AG08395 (cell line): Measurements from ENCODE around the gene KIAA2012.
A peak's percentile ranks its signal among the peaks of the same experiment; 100 is the strongest.

Experiments
- DNase-seq: peaks from one replicate; pipeline ENCODE4 v3.0.0; 2012; ENCODE audit warnings: mixed read lengths, low spot score

Gene KIAA2012

DNA sequence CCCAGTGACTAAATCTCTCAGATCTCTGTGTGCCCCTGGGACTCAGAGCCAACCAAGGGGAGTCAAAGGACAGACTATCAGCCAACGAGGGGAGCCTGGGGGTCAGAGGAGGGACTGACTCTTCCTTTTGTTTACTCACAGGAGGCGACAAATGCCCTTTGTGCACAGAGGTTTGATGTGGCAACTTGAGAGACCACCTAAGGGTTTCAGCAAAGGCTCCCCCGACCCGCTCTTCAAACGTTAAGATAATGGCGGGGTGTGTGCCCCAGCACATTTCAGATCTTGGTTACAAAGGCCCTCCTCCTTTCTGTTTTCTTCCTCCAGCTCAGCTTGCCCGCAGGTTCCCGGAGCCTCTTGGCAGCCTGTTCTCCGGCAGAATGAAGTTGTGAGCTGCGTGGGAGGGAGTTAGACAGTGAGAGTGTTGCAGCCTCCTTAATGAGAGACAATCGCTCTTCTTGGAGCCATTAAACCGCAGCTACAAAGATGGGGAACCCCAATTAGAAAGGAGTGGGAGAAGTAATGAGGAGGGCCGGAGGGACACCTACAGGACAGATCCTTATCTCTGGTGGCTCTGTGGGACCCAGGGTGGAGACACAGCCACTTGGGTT is 76.2 kb downstream of the KIAA2012 start:
- DNase-seq = peak; percentile 24

DNA sequence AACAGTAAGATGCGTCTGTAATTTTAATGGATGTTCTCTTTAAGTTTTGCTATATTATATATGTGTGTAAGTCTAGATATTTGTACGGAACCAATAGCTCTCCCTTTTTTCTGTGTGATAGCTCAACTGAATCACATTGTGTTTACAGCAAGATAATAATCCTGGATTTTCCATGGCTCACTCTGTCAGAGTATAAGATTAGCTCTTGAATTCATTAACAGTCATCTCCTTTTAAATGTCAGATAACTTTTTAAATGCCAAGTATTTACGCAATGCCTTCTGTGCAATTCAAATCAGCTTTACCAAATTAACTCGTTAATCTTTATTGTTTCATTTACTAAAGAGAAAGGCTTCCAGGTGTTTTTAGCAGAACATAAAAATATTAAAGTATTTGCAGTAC is 76.9 kb downstream of the KIAA2012 start:
- no peak for DNase-seq

DNA sequence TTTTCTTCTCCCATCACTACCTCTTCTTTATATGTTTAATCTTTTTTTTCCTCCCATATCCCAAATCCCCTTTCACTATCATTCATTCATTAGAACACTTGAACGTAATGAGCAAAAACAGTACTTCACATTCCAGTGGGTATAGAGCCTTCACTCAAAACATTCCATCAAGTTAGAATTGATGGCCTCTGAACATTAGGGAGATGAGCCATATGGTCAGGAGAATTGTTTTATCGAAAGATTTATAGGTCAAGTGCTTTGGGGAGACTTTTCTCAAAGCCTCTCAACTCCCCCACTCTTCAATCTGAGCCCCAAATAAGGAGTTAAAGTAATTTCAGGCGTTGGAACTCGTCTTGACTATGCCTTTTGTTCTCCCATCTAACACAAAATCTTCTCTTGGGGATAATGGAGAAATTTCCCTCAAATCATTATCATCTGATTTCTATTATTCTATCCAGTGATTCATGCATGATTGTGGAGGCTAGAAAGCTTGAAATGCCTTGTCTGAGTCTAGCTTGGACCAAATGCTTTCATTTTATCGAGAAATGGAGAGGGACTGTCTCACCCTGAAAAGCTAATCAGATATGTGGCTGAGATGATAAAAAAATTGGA is 79.2 kb downstream of the KIAA2012 start:
- peak; percentile 35 for DNase-seq

DNA sequence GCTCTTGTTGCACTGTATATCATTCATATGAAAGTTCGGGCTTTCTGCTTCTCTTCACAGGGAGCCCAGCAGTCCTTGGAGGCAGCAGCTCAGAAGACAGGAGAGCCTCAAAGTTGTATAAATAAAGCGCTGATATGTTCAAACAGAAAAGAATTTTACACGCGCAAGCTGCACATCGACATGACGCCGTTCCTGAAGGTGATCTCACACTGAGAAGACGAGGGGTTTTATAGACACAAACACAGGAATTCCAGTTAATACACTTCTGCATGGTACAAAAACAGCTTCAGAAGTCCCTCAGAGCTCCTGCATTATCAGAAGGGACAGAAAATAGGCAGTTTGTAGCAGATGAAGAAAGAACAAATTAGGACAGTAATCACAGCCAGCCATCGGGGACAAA is 81.6 kb downstream of the KIAA2012 start:
- DNase-seq = no peak

DNA sequence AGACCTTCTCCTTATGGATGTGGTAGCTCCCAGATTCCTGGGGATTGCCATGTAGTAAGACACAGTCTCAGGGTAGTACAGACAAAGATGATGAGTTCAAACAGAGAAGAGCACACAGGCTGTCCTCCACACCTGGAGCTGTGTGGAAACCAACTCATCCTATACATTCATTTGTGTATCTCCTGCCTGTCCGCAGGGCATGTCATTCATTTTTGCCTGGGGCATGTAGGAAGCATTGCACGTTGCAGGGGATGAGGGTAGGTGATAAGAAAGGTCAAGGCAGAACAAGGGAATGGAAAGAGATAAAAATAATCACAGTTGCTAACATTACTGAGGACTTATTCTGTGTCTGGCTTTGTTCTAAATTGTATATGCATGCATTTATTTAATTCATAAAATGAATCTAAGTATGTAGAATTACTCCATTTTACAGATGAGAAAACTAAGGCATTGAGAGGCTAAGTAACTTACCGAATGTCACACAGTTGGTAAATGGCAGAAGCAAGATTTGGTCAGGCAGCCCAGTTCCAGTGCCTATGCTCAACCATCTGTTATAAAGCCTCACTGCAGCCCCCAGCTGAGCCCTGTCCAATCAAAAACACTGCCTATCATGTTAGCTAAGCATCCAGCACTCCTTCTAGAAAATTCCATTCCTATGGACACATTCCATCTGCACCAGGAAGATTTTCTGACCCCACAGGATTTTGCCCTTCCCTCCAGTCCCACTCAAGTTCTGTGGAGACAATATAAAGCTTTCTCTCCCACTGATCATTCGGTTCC is 84.3 kb downstream of the KIAA2012 start:
- no peak for DNase-seq

DNA sequence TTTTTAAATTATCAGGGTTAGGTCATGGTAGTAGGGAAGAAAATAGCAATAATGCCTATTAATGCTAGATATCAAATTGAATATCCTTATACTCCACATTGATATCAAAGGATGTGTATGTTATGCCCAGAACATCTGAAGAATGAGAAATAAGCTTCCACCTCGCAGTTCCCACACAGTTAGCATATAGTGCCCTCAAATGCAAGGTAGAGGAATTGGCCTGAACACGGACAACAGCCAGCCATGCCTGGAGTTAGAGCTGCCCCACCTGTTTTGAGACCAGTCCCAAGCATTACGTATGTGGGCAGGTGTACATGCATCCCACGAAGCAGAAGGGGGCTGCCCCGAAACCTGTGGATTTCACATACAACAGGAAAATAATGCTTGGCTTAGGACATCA is 85.7 kb downstream of the KIAA2012 start:
- DNase-seq = no peak

DNA sequence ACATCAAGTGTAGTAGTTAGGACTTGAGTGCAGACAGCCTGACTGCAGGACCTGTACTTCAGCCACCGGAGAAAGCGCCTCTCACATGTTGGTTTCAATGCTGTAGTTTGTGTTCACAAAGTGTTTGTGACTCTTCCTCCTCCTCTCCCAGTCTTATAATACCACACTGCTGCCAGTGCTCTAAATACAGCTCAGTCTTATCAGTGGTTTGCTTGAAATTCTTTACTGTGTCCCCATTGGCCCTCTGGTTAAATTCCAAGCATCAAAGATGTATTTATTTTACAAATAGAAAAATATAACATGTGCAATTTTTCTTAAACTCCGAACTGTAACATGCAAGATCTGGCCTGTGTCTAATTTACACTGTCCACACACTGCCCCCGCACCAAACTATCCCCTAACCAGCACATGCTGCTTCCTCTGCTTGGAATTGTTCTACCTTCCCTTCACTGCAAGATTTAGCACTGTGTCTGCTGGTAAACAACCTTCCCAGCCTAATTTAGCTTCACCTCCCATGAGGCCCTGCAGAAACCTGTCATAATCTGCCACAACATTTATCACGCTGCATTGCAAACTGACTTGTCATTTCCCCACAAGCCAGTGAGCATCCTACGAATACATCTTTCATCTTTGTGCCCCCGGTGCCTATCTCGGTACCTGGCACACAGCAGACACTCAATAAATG is 88.2 kb downstream of the KIAA2012 start:
- DNase-seq = no peak

DNA sequence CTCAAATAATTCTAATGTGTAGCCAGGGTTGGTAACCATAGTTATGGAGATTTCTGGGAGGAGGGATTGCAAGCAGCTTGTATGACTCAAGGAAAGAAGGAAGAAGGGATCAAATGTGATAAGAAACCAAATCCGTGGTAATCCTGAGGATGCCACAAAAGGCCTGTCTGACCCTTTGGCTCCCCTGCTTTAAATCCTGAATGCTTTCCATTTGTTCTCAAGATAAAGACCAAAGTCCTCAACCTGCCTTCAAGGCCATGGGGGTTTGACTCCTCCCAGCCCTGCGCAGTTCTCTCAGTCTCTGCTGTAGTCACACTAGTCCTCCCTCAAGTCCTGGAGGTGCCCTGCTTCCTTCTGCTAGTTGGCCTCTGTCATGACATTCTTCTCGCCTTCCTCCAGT is 91.4 kb downstream of the KIAA2012 start:
- DNase-seq = no peak

DNA sequence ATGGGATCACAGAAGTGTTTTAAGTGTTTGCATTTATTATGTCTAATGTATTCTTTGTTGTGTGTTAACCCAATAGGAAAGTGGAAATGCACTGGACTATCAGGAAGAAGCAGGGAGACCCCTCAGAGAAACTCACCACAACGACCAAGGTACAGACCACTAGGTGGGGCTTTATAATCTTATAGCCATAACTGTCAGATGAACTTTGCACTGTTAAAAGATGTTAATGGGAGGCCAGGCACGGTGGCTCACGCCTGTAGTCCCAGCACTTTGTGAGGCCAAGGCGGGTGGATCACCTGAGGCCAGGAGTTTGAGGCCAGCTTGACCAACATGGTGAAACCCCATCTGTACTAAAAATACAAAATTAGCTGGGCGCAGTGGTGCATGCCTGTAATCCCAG is 92.2 kb downstream of the KIAA2012 start:
- no peak for DNase-seq

DNA sequence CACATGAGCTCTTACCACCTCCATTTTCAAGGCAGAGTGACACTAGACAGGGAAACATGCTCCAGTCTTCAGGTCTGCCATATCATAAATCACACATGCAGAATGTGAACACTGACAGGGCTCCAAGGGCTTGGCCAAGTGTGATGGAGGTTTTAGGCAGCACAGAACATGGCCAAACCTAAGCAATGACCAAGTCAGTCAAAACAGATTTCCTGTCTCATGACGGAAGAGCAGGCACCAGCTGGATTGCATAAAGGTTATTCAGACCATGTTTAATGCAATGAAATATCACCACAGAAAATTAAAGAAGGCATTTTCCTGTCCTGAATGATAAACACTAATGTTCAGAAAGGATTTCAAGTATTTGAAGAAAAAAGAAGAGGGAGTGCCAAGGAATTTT is 92.9 kb downstream of the KIAA2012 start:
- DNase-seq = peak; percentile 21

DNA sequence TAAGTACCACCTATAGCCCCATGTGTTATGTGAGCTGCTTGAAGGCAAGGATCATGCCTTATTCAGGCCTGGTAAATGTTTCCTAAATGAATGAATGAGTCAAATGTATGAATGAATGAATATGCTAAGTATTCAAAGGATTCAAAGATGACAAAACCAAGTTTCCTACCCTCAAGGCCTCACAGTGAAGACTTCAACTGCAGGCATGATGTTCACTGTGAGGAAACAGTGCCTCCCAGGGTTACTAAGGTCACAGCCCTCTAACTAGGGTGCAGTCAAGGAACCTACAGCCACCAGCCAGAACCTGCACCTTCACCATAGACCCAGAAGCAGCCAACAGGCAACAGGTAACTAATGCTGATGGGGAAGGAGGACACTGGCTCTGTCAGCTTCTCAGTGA is 96.1 kb downstream of the KIAA2012 start:
- no peak for DNase-seq

DNA sequence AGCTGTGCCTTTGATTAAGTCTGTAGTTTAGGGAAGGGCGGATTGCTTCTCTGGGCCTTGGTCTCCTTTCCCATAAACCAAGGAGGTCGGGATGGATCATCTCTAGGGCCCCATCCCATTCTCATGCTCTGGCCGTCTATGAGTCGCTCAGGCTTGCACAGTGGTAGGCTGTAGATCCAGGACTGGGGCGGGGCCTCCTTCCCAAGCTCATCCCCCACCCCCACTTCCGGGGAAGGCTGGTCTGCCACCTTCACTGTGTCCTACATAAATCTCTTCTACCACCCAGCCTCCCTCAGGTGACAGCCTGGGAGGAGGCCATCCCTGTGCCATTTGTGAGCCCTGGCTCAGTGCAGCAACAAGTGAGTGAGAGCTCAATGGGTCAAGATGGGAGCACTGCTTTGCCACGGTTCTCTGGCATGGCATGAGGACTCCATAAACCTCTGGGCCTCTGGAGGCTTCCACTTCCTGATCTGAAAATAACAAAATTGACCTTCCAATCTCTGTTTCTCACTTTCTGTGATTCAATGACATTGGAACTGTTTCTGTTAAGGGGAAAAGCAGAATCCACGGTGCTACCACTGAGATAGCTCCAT is 96.9 kb downstream of the KIAA2012 start:
- DNase-seq = no peak

DNA sequence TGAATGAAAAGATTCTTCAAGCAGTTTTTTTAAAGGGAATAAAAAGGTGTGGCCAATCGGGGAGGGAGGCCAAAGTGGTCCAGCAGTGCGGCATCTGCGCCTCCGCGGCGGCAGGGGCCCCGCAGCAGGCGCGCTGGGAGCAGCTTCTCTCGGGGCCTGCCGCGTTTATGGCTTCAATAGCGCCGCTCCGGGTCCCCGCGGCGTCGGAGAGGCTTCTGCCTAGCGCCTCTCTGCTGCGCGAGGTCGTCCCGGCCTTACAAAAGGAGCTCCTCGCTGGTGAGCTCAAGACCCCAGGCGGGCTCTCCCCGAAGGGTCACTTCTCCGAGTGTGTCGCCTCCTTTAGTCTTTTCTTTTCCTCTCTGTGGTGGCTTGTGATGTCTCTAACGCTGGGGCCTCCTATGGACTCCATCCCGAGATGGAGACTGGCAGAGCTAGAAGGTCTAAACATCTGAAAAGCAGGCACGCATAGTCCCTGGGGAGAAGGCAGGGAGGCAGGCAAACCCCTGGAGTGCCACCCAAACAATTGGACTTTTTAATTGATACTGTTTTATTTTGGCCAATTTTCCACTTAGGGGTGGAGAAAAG is 98.3 kb downstream of the KIAA2012 start:
- DNase-seq = no peak

DNA sequence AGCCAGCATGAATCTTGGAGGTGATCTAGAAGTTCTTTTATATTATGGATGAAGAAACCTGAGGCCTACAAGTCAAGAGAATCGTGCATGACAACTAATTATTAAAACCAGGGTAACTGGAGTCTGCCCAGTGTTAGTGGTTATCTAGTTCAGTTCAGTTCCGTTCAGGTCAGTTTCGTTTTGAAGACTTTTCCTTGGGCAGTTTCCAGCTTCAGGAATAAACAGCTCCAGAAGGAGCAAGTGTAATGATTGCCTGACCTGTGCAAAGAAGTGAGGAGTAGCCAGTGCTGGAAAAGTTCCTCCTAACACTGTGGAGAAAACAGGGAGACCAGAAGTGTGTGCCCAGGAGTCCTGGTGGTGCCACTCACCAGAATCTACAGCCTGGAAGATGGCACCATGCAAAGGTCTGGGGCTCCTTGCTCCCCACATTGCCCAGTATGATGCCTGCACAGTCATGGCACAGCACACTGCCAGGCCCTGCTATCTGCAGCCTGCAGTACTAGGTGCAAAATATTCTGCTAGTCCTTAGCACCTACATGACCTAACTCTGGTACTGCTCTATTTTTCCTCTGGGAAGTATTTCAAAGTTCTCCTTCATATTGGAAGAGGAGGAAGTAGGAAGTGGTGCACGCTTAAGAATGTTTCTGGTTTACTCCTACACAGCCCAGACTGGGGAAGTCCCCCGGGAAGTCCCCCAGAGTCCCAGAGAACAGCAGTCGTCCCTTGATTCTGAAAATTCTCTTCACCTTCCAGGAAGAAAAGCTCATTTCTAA is 99.6 kb downstream of the KIAA2012 start:
- no peak for DNase-seq

DNA sequence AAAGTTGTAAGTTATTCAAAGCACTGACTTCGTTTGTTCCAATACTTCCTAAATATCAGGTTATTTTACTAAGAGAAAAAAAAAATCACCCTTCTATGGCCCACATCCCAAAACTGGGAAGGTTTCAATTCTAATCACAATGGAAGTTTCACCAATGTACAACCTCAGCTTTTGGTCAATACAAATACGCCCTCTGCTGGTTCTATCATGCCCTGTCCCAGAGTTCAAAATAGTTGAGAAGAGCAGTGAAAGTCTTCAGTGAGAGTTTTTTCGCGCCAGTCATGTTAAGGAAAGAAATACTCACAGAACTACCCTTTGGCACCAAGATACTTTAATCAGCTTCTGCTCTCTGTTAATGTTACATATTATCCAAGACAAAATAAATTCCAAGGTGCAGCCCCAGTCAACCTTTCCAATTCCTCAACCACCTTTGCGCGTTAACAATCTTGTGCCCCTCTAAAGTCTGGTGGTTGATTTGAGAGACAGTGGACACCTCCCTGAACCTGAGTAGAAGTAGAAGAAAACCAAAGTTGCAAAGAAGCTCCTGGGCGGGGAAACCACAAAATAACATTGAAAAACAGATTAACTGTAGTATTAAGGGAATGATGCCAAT is 105.4 kb downstream of the KIAA2012 start:
- DNase-seq = peak; percentile 72

DNA sequence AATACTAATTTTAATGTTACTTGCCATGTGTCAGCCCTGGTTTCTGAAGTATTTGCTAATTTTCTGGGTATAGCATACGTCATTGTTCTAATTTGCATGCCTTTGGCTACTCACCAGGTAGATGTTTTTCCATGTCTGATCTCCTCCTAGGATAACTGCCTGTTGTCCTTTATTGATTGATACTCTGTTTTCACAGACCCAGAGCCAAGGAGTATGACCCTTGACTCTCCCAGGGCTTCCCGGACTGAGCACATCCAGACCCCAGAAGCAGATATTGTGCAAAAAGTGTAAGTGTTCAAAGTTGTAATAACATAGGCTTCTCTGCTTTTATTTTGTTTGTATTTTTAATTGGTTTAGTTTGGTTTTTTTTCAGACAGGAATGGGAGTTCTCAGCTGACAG is 111.5 kb downstream of the KIAA2012 start:
- DNase-seq = no peak

DNA sequence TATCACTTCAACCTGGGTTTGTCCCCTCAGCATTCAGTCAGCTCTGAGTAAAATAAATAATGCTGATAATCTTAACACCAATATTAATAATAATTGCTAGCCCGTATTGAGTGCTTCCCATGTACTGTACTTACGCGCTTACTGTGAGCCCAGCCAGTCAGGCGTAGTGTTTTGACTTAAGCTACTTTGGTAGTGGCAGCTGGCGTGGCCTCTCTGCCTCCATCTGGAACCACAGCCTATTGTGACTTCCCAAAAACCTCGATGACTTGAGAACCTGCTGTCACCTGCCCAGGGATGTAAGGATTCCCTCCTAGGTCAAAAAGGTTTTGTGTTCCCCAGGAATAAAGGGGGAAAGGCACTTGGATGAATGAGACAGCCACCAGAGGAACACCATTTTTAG is 112.1 kb downstream of the KIAA2012 start:
- no peak for DNase-seq

DNA sequence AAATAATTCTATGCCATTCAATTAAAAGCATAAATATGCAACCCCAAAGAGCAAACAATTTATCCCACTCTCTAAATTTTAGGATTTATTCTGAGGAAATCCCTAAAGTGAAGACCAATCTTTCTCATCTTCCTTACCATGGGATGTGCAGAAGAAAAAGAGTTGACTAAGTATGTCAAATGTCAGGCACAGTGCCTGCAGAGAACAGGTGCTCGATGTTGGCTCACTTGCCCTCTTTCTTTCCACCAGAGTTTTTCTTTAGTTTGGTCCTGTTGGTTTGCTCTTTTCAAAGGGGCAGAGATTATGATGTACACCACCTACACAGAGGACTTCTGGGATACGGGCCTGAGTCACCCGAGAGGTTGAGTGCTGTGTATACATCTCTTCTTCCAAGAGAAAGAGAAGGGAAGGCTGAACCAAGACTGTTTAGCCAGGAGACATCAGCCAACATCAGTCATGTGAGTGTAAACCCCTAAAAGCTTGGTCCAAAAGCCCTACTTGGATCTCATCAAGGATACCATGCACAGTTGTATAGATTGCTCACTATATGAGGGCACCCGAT is 113.7 kb downstream of the KIAA2012 start:
- no peak for DNase-seq

DNA sequence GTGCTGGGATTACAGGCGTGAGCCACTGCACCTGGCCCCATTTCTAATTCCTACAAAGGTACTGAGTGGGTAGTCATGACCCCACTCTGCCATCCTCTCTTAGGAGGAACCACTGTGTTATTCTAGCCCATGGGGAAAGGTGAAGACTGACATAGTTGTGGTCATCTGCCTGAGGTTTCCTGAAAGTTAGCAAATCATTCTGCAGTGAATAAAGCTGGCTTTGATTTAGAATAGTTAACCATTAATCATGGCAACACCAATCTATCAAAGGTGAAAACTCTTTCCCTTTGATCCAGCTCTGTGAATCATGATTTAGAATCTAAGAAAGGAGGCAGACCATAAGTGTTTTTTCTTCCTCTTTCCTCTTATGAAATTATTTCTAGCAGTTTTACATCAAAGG is 114.5 kb downstream of the KIAA2012 start:
- no peak for DNase-seq

DNA sequence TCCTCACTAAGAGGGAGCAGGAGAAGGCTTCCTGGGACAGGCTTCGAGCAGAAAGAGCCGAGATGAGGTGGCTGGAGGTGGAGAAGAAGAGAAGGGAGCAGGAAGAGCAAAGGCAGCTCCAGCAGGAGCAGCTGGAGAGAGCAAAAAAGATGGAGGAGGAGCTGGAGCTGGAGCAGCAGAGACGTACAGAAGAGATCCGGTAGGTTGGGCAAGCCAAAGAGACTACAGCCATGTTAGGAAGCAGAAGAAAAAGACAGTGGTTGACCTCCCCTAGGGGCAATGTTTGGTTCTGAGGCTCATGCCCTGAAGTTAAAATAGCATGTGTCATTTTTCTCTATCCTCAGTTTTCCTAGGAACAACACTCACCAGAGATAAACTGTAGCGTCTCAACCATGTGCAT is 120.2 kb downstream of the KIAA2012 start:
- no peak for DNase-seq
